ENCODE data around the gene NFXL1.

Gene NFXL1

GRCh38 chr4:47876784-47877546, 37.4 kb downstream of the NFXL1 start:
- no peak for TF ChIP-seq CTCF (IDR thresholded peaks at IDR 0.05)
- Histone ChIP-seq H3K4me3 (ENCODE audit: low read depth in 1 of 2, low read length in 1 of 2) (no peak overlapping the region), H3K36me3 (peaks cover 81% of the 10 kb centered on the region), H3K4me1 (ENCODE audit: control insufficient read depth in 1 of 2, insufficient read depth in 1 of 2, low read depth in 1 of 2, low read length in 1 of 2) (no peaks in the 10 kb centered on the region), H3K9me3 (peaks cover 5% of the 10 kb centered on the region), H3K27ac (no peak overlapping the region), H3K27me3 (no peaks in the 10 kb centered on the region)

GRCh38 chr4:47876310-47876709, 38.1 kb downstream of the NFXL1 start:
- H3K36me3 ChIP-seq: peaks cover 75% of the 10 kb centered on the region
- no peak overlapping the region for H3K27ac ChIP-seq
- peaks cover 5% of the 10 kb centered on the region for H3K9me3 ChIP-seq
- H3K27me3 ChIP-seq: no peaks in the 10 kb centered on the region
- no peaks in the 10 kb centered on the region for H3K4me1 ChIP-seq (ENCODE audit: control insufficient read depth in 1 of 2, insufficient read depth in 1 of 2, low read depth in 1 of 2, low read length in 1 of 2)
- no peak overlapping the region for H3K4me3 ChIP-seq (ENCODE audit: low read depth in 1 of 2, low read length in 1 of 2)
- TF ChIP-seq CTCF (IDR thresholded peaks at IDR 0.05): no peak

- Histone ChIP-seq H3K4me1 (ENCODE audit: control insufficient read depth in 1 of 2, insufficient read depth in 1 of 2, low read depth in 1 of 2, low read length in 1 of 2) (no peaks in the 10 kb centered on the region), H3K4me3 (ENCODE audit: low read depth in 1 of 2, low read length in 1 of 2) (no peak overlapping the region), H3K36me3 (peaks cover 67% of the 10 kb centered on the region), H3K27me3 (no peaks in the 10 kb centered on the region), H3K9me3 (peaks cover 5% of the 10 kb centered on the region), H3K27ac (no peak overlapping the region)
- TF ChIP-seq CTCF (IDR thresholded peaks at IDR 0.05): no peak
Measured at GRCh38 chr4:47873877-47874541, 40.4 kb downstream of the NFXL1 start.

GRCh38 chr4:47863486-47863885, 50.9 kb downstream of the NFXL1 start:
- Histone ChIP-seq H3K4me3 (ENCODE audit: low read depth in 1 of 2, low read length in 1 of 2) (no peak overlapping the region), H3K9me3 (no peaks in the 10 kb centered on the region)
- TF ChIP-seq CTCF (IDR thresholded peaks at IDR 0.05): no peak

GRCh38 chr4:47862297-47862696, 52.1 kb downstream of the NFXL1 start:
- Histone ChIP-seq H3K4me1 (ENCODE audit: control insufficient read depth in 1 of 2, insufficient read depth in 1 of 2, low read depth in 1 of 2, low read length in 1 of 2) (no peaks in the 10 kb centered on the region), H3K36me3 (peaks cover 18% of the 10 kb centered on the region), H3K9me3 (no peaks in the 10 kb centered on the region), H3K27ac (no peak overlapping the region), H3K4me3 (ENCODE audit: low read depth in 1 of 2, low read length in 1 of 2) (no peak overlapping the region), H3K27me3 (no peaks in the 10 kb centered on the region)
- no peak for TF ChIP-seq CTCF (IDR thresholded peaks at IDR 0.05)

More at GRCh38 chr4:47863486-47863885, 50.9 kb downstream of the NFXL1 start:
- Histone ChIP-seq H3K27me3 (no peaks in the 10 kb centered on the region), H3K36me3 (peaks cover 18% of the 10 kb centered on the region), H3K4me1 (ENCODE audit: control insufficient read depth in 1 of 2, insufficient read depth in 1 of 2, low read depth in 1 of 2, low read length in 1 of 2) (no peaks in the 10 kb centered on the region), H3K27ac (no peak overlapping the region)
